ENCODE measurements around the gene WDFY3. TPM values are rescaled to one million over a fixed set of nuclear protein-coding genes. Genes with fewer than 3 reads are reported as not detected.

Gene WDFY3
- total and polyA plus RNA-seq, 9 of the 15 experiments (the other 6 are each of a cell fraction or from before 2014, with no cell fraction given), result 0.58 to 13.5 (median 9.4) TPM

GRCh38 chr4:84726356-84726755 is 240.1 kb downstream of the WDFY3 start (continued):
- TF ChIP-seq BRF2 (IDR thresholded peaks at IDR 0.05; ENCODE audit: borderline replicate concordance, insufficient read depth, insufficient read length), result no peak
- TF ChIP-seq ZNF644 (tag; IDR thresholded peaks at IDR 0.05; ENCODE audit: low read depth), result no peak

GRCh38 chr4:84722720-84723119 is 243.8 kb downstream of the WDFY3 start:
- CTCF ChIA-PET (ENCODE audit: low intra/inter-chr PET ratio), result no interaction called here
- DNase-seq (ENCODE audit: extremely low read depth in 1 of 4, low spot score in 3 of 4) (no peak), FAIRE-seq (no peak), ATAC-seq (no peak)
- Histone ChIP-seq H3K27me3 (ENCODE audit: control insufficient read depth in 2 of 2, insufficient read depth in 2 of 2, low read length in 2 of 2) (no peaks in the 10 kb centered on the region), H3K27ac (ENCODE audit: extremely low read depth, low read depth, low read length) (no peak overlapping the region), H3K9me1 (ENCODE audit: control insufficient read depth, insufficient read depth, low read length) (no peaks in the 10 kb centered on the region), H3K4me1 (replicated peaks in 1 of 2; ENCODE audit: control insufficient read depth in 2 of 2, insufficient read depth in 2 of 2, low read length in 2 of 2) (no peaks in the 10 kb centered on the region), H4K20me1 (replicated peaks; ENCODE audit: control insufficient read depth, insufficient read depth, low read length) (no peaks in the 10 kb centered on the region), H3K79me2 (ENCODE audit: control insufficient read depth, insufficient read depth, low read length) (no peaks in the 10 kb centered on the region), H3K4me3 (no peak overlapping the region), H3K9ac (ENCODE audit: insufficient read depth in 1 of 2, low read depth in 2 of 2, low read length in 2 of 2) (no peak overlapping the region), H2AFZ (ENCODE audit: low read depth, low read length) (no peak overlapping the region), H3K36me3 (ENCODE audit: control insufficient read depth, insufficient read depth, low read length) (0 out of 3 replicates have a peak, but pooled peaks cover 3% of the 10 kb centered on the region), H3K4me2 (ENCODE audit: insufficient read depth, low read length) (no peak overlapping the region), H3K9me3 (replicated peaks; ENCODE audit: control insufficient read depth, insufficient read depth, low read depth, low read length) (no peaks in the 10 kb centered on the region)
- intact Hi-C loops (cut with micrococcal nuclease) (no loop called here), in situ Hi-C loops (cut with MboI) (no loop called here)
- TF ChIP-seq CGGBP1 (CRISPR knock-in tag; IDR thresholded peaks at IDR 0.05), result no peak
- no peak for TF ChIP-seq IRF9 (tag; IDR thresholded peaks at IDR 0.05)
- no peak for TF ChIP-seq ZNF316 (IDR thresholded peaks at IDR 0.05)
- TF ChIP-seq MYNN (IDR thresholded peaks at IDR 0.05), result no peak
- TF ChIP-seq MYNN (CRISPR knock-in tag; IDR thresholded peaks at IDR 0.05), result no peak
- no peak for TF ChIP-seq ELF2 (CRISPR knock-in tag; IDR thresholded peaks at IDR 0.05)
- WGBS (ENCODE audit: insufficient coverage, low coverage, missing lambda C conversion rate), result 38% methylated on average over 1 of the region's 1 CpG
- no TSS peak for BruUV-seq (replicated peaks)
- POLR2A ChIA-PET, result no interaction called here
